AG04450 (cell line): Measurements from ENCODE around the gene COL25A1. TPM values are rescaled to one million over a fixed set of nuclear protein-coding genes. Genes with fewer than 3 reads are reported as not detected.

ENCODE experiments used
- CTCF ChIA-PET: fragments of 300-600, 350-600 bp; formaldehyde crosslinking; extraction: SDS; loops from one replicate; lab custom pipeline; 2022; ENCODE audit warnings: antibody characterized with exemption, inconsistent platforms; lab: Charles Lee
- POLR2A ChIA-PET: fragments of 350-600 bp; formaldehyde crosslinking; extraction: SDS; loops from one replicate; lab custom pipeline; 2021; ENCODE audit warnings: antibody characterized with exemption, inconsistent platforms; lab: Yijun Ruan, JAX
- DNase-seq: peaks from one replicate; pipeline ENCODE4 v3.0.0-alpha.2; 2011; ENCODE audit warnings: low read depth, low spot score
- H3K27ac ChIP-seq: one replicate; pipeline ENCODE4 v1.5.1; 2012; ENCODE audit warnings: low read depth, low read length, control low read depth
- H3K27me3 ChIP-seq: one replicate; pipeline ENCODE4 v1.6.0; 2012; ENCODE audit warnings: low read length; ENCODE audit not compliant: control insufficient read depth, insufficient read depth
- H3K4me3 ChIP-seq: 2 replicates; pipeline ENCODE4 v1.5.1; 2011; ENCODE audit warnings: mild to moderate bottlenecking, low read depth, low read length, control low read depth
- H3K9me3 ChIP-seq: 2 replicates; pipeline ENCODE4 v1.5.1; 2012; ENCODE audit warnings: low read length; ENCODE audit not compliant: control insufficient read depth, insufficient read depth
- polyA plus RNA-seq: library from polyadenylated mRNA; depleted of rRNA; stranded (reverse); fragments of >200 nt; gene quantifications from 2 replicates; pipeline ENCODE4 v1.2.3, GENCODE V29; 2011
- TF ChIP-seq, protein P1 (sequence below): IDR thresholded peaks from 2 replicates; pipeline ENCODE4 v1.5.1; 2011; ENCODE audit warnings: low read depth, low read length, control low read depth, inconsistent platforms

Gene COL25A1
- polyA plus RNA-seq, 1 experiment, result not detected

DNA sequence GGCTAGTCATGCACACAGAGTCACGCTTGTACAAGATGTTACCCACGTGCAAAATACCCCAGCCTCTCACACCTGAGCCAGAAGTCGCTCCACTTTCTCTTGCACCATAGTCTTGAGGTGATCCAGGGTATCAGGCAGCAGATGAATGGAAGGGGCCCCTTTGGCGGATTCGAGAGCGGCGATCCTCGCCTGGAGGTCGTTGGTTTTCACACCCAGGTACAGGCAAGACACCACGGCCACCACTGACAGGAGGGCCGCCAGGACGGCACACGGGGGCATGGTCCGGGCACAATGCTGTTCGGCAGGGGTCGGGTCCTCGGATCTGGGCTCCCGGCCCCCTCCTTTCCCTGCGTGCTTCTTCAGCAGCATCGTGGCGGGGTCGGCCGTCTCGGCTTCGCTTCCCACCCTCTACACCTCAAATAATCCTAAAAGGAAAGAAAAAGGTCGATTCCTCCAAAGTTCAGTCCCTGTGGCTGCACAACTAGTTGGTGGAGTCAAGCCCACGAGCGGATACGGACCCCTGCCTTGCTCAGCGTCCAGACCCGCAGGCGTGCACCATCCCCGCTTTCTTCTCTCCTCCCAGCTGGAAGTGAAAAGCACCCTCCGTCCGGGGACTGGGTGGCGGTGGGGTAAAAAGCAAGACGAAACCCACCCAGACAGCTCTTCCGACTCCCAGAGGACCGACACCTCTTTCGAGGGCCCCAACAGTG, 652 bp downstream of the COL25A1 start:
- H3K4me3 ChIP-seq, result peak overlapping the region; percentile 55
- POLR2A ChIA-PET, result interaction anchor here (0.6 kb wide), 1 partner anchor 1134 kb away, joined by 3 read pairs; no protein-coding TSS in a partner anchor
- CTCF ChIA-PET, result no interaction called here
- H3K27me3 ChIP-seq, result peaks cover 47% of the 10 kb centered on the region
- TF ChIP-seq, protein P1, sequence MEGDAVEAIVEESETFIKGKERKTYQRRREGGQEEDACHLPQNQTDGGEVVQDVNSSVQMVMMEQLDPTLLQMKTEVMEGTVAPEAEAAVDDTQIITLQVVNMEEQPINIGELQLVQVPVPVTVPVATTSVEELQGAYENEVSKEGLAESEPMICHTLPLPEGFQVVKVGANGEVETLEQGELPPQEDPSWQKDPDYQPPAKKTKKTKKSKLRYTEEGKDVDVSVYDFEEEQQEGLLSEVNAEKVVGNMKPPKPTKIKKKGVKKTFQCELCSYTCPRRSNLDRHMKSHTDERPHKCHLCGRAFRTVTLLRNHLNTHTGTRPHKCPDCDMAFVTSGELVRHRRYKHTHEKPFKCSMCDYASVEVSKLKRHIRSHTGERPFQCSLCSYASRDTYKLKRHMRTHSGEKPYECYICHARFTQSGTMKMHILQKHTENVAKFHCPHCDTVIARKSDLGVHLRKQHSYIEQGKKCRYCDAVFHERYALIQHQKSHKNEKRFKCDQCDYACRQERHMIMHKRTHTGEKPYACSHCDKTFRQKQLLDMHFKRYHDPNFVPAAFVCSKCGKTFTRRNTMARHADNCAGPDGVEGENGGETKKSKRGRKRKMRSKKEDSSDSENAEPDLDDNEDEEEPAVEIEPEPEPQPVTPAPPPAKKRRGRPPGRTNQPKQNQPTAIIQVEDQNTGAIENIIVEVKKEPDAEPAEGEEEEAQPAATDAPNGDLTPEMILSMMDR, result no peak
- H3K9me3 ChIP-seq, result peaks cover 8% of the 10 kb centered on the region; the same call in 1 of the 2 replicates
- H3K27ac ChIP-seq, result no peak overlapping the region
- DNase-seq, result no peak

DNA sequence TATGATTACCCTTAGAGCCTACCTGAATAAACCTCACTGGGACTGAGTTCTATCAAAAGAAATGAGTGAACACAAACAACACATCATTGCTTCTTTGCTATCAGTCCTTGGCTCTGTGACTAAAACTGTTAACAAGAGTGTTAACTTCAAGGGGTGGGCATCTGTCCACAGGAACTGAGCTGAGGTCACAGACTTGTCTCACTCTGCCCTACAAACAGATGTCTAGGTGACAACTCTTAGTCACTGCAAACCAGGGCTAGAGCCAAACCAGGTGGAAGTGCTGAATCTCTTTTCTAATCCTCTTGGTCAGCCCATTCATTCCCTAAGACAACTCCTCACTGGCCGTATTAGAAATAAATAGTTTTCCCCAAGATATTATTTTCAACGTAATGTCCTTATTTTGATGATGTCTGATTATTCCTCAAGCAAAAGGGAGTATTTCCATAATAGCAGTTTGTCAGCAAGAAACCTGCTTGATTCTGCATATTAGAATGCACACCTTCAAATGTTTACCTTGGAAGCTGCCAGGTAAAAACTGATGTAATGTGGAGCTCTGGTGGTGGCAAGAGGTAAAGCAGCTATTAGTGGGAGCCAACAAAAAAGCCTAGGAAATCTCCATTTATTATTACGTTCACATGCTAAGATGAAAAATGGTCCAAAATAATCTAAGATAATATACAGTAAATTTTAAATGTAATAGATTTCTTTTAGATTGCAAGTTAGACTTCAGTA, 4.0 kb downstream of the COL25A1 start:
- POLR2A ChIA-PET, result no interaction called here
- CTCF ChIA-PET, result interaction anchor here (0.6 to 1.1 kb wide), 7 partner anchors 9 to 464 kb away, joined by 3 to 4 read pairs (median 3); no protein-coding TSS in a partner anchor

DNA sequence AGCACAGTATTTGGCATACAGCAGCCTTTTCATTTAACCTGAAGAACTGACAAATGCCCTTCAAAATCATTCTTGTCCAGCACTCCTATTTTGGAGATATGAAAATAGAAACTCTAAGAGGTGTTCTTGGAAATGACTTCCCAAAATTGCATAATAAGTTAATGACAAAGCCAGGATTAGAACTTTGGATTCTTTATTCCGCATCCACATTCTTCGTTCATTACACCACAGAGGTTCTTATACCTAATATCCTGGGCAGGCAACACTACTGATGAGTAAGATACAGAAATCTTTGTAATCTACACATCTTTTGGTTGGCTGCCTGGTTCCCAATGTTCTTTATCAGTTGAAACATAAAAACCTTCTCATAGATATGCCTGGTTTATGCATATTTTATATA, 5.9 kb downstream of the COL25A1 start:
- DNase-seq, result no peak
- H3K9me3 ChIP-seq, result peaks cover 2% of the 10 kb centered on the region; the same call in 1 of the 2 replicates
- peaks cover 20% of the 10 kb centered on the region for H3K27me3 ChIP-seq
- H3K27ac ChIP-seq, result no peak overlapping the region
- TF ChIP-seq, protein P1, result no peak
- no peak overlapping the region for H3K4me3 ChIP-seq
- POLR2A ChIA-PET, result no interaction called here
- CTCF ChIA-PET, result interaction anchor here (0.6 kb wide), 1 partner anchor 19 kb away, joined by 3 read pairs; no protein-coding TSS in a partner anchor

More for the DNA sequence above, 4.0 kb downstream of the COL25A1 start:
- no peak for DNase-seq
- H3K27ac ChIP-seq, result no peak overlapping the region
- TF ChIP-seq, protein P1, result peak; percentile 48
- H3K4me3 ChIP-seq, result no peak overlapping the region
- peaks cover 38% of the 10 kb centered on the region for H3K27me3 ChIP-seq
- H3K9me3 ChIP-seq, result peaks cover 8% of the 10 kb centered on the region; the same call in 1 of the 2 replicates

DNA sequence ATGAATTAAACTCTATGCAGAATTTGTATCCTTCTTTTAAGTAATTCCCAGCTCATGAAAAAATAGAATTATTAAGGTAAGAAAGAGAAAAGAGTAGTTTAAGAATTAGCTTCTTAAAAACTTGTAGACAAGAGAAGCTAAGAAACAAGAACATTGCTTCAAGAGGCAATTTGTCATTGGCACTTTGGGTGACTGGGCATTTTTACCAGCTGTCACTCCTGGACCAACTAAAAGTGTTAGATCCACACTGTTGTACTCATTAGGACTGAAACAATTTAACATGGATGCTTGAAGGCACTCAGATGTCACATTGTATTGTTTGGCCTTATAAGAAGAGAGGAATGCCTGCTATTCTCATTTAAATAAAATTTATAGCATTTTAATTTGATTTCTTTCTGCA, 7.4 kb downstream of the COL25A1 start:
- ChIA-PET POLR2A (no interaction called here), CTCF (no interaction called here)
- no peak for DNase-seq
- no peak overlapping the region for H3K27ac ChIP-seq
- H3K9me3 ChIP-seq, result no peaks in the 10 kb centered on the region
- TF ChIP-seq, protein P1, result no peak
- peaks cover 5% of the 10 kb centered on the region for H3K27me3 ChIP-seq
- H3K4me3 ChIP-seq, result no peak overlapping the region
